C4-2B (cell line): ENCODE data around the gene C21orf91.

Source experiments
- ZFX ChIP-seq: fragments of 450-650 bp; IDR thresholded peaks from 2 replicates; pipeline ENCODE4 v1.6.1; 2017
- TF ChIP-seq, protein P1 (sequence below): fragments of 450-650 bp; conservative IDR thresholded peaks from 2 replicates; pipeline ENCODE4 v1.5.1; 2017; ENCODE audit warnings: mild to moderate bottlenecking

DNA sequence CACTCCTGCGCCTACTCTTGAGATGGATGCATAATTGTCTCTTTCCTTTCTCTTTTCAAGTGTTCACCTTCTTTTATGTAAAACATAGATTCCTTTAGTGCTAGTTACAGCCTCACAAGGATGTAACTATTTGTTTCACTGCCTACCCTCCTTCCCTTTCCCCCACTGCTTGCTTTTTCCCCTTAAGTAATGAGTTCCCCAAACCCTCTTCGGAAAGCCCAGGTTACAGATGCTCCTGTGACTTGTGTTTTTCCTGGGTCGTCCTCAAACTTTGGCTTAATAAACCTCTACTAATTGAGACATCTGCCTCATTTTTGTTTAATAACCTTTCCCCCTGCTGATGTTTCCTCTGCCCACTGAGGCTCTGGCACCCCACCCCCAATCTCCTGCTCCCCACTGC, 39.2 kb downstream of the C21orf91 start:
- TF ChIP-seq, protein P1, sequence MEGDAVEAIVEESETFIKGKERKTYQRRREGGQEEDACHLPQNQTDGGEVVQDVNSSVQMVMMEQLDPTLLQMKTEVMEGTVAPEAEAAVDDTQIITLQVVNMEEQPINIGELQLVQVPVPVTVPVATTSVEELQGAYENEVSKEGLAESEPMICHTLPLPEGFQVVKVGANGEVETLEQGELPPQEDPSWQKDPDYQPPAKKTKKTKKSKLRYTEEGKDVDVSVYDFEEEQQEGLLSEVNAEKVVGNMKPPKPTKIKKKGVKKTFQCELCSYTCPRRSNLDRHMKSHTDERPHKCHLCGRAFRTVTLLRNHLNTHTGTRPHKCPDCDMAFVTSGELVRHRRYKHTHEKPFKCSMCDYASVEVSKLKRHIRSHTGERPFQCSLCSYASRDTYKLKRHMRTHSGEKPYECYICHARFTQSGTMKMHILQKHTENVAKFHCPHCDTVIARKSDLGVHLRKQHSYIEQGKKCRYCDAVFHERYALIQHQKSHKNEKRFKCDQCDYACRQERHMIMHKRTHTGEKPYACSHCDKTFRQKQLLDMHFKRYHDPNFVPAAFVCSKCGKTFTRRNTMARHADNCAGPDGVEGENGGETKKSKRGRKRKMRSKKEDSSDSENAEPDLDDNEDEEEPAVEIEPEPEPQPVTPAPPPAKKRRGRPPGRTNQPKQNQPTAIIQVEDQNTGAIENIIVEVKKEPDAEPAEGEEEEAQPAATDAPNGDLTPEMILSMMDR, result no peak
- TF ChIP-seq ZFX, result no peak
